Cerebellar cortex (tissue), 1 donor: Measurements from ENCODE around the gene SLC22A23.
A peak's percentile ranks its signal among the peaks of the same experiment; 100 is the strongest.

Source experiments
- DNase-seq: peaks from one replicate; pipeline ENCODE4 v3.0.0-alpha.2; 2015; ENCODE audit warnings: low spot score

The SLC22A23 gene

DNA sequence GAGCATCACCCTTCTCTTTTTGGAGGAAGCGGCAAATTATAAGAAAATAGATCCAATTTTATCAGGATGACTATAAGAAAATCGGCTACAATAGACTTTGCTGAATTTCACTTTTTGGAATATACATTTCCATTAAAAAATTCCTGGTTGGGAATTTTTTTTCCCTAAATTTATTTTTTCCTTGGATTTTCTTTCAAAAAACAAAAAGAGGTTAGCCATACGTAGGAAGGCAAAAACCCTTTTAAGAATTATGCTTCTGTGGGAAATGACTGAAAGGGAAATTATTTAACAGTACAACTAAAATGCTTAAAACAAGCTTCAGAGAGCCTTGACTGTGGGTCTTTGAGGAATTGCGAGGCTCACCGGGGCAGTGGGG, 86.9 kb downstream of the SLC22A23 start:
- DNase-seq, result no peak

DNA sequence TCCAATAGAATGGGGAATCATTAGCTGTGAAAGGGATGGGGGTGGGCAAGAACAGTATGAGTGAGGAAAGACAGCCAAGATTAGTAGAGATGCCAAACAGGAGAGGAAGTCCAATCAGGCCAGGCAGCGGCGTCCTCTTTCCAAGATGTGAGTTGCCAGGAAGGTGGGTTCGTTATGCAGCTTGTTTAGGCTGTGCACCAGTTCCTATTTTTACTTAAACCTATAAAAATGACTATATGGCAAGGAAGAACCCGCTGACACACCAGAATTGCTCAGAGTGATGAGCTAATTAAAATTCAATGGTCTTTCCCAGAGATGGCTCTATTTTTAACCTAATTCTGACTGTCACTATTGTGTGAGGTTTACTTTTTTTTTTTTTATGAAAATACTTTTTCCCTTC, 88.2 kb downstream of the SLC22A23 start:
- no peak for DNase-seq

GRCh38 chr6:3367630-3368029, 89.2 kb downstream of the SLC22A23 start:
- DNase-seq, result no peak

- no peak for DNase-seq
These were observed 90.0 kb downstream of the SLC22A23 start for GRCh38 chr6:3366596-3367413.

DNA sequence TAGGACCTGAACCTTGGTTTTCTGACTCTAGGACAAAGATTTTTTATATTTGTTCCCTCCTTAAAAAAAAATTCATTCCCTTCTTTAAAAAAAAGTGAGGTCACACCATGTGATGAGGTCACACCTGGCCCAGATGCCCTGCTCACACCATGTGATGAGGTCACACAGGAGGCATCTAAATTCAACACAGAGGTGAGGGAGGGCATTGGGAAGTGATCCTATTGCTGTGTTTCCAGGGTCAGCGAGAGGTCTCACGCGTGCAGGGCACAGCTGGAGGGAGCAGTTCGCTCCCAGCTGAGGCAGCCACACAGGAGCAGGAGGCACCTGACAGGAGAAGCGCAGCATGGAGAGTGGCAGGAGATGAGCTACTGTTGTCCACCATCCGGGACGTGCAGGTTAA, 92.5 kb downstream of the SLC22A23 start:
- no peak for DNase-seq

DNA sequence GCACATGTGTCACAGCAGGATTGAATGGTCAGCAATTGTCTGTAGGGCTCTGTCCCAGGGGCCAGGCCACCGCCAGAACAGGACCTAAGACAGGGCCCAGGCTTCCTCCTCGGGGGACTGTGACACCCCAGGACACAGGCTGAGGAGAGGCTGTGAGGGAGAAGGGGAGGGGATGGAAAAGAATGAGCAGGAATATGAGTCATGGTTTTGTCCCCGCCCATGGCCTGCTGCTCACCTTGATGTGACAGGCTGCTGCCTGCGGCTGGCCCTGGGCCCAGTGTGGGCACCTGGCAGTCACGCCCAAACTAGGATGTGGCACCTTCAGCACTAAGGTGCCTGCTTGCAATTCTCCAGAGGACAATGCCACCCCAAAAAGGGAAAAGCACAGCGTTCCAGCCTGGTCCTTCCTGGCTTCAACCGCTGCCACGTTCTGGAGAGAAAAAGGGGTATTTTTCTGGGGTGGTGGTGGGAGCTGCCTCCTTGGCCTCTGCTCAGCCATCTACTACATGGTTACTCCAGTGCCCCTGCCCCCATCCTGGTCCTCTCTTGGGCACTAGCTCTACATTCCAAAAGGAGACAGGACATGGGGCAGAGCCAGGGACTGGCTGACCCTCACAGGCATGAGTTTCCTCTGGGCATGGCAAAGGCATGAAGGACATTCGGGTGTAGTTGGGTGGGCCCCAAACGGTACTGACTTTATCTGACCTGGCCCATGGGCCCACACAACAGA, 93.4 kb downstream of the SLC22A23 start:
- no peak for DNase-seq

- DNase-seq, result no peak
These were observed 95.4 kb downstream of the SLC22A23 start for GRCh38 chr6:3361312-3362037.

DNA sequence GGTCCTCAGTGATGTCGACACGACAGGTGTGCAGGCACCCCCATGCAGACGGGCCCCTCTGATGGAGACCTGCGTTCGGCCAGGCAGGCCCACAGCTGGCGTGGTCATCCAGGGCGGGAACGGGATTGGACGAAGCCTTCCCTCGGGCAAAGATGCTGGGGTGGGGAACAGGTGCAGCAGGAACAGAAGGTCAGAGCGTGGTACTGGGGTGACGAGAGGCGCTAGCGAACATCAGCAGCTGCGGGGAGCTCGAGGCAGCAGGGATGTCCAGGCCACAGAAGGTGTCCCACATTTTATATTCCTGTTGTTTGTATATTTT, 96.2 kb downstream of the SLC22A23 start:
- no peak for DNase-seq

- no peak for DNase-seq
These were observed 96.7 kb downstream of the SLC22A23 start for GRCh38 chr6:3359973-3360726.

DNA sequence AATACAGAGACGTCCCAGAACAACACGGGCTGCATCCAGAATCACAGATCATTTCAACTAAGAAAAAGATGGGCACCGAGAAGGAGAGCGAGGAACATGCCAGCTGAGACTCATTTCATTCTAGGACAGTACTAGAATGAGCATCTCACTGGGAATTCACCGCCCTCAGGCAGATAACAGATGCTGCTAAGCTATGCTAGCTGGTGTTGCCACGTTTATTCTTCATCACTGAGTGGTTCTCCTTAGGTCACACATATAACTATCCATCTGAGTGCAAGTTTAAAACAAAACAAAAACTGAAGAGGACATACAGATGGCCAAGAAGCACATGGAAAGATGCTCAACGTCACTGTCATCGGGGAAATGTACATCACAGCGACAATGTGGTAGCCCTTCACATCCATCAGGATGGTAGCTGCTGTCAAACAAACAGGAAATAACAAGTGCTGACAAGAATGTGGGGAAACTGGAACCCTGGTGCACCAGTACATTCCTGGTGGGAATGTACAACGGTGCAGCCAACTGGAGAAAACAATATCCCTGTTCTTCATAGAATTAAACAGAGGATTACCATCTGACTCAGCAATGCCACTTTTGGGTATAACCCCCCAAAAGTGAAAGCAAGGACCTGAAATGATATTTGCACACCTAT, 97.6 kb downstream of the SLC22A23 start:
- DNase-seq, result no peak

- no peak for DNase-seq
These were observed 98.3 kb downstream of the SLC22A23 start for GRCh38 chr6:3358413-3359100.

DNA sequence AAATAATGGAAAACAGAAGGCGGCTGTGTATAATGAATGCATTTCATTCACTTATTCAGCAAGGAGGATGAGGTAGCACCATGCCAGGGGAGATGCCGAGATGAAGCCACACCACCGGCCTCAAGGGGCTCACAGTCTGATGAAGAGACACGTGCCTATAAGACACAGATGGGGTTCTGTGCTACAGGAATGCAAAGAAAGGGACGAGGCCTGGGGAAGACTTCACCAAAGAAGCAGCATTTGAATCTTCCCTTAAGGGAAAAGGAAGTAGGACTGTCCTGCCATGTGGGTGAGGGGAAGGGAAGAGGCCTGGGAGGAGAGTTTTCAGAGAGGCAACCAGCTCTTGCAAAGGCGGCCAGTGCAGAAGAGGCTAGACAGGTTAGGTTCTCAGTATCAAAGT, 99.2 kb downstream of the SLC22A23 start:
- DNase-seq, result no peak

DNA sequence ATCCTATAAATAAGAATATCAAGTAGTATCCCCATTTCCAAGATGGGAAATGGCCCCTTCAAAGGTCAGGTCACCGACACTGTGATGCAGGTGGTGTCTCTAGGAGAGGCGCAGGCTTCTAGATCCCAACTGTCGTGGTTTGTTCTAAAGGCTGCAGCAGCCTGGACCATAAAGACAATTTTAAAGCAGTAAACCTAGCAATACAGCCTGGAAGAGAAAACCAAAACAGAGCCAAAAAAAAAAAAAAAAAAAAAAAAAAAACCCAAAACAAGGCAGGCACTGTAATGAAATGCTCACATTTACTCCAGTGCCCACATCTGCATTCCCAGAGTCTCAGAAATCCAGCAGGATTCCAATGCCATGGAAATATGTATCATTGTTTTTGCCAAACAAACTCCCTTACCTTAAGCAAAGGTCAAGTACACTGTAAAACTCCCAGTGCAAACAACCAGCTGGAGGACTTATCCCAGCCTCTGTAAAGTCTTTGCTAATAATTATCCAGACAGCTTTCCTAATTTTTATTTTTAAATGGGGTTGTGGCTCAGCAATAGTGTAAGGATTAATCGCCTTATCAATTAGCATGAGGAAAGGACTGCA, 99.9 kb downstream of the SLC22A23 start:
- DNase-seq, result no peak

DNA sequence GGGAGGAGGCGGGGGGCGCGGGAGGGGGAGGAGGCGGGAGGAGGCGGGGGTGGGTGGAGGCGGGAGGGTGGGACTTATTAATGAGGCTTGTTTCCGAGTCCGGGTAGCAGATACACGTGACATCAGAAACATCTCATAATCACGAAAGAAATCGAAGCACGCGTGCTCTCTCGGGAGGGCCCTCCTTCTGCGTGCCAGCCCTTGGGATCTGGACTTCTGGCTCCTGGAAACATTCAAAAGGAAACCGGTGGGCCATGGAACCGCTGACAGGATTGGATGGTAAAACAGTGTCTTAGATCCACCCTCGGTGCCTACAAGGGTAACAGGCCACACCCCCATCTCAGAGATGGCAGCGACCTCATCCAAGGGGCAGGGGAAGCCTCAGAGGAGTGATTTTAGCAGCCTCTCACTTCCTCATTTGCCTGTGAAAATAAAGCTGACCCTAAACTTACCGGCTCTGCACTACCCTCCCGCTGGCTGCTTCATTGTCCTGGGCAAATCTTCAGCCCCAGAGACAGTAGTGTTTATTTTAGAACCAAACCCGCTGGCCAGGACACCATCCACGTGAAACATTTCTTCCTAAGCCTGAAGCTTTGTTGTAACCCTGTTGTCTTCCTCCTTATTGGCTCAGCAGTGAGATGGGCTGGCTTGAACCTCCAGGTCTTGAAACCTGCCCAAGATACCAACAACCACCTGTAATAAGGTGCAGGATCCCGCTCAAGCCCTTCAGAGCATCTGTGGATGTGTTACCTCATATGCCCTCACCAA, 100.6 kb downstream of the SLC22A23 start:
- DNase-seq, result peak; percentile 75

GRCh38 chr6:3355358-3356055, 101.3 kb downstream of the SLC22A23 start:
- DNase-seq, result peak; percentile 38

DNA sequence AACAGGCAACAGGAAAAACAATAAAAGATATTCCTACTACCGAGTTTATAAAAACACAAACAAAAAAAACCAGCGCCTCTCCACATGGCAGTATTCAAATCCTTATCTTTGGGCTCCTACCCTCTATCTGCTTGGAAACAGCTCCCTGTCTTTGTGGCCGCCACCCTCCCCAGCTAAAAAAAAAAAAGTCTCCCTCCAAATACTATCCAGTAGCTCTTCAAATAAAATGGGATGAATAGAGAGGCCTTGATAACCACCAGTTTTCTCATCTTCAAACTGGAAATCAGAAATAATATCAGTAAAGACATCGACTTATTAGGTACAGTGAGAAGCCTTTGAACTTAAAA, 101.9 kb downstream of the SLC22A23 start:
- no peak for DNase-seq

DNA sequence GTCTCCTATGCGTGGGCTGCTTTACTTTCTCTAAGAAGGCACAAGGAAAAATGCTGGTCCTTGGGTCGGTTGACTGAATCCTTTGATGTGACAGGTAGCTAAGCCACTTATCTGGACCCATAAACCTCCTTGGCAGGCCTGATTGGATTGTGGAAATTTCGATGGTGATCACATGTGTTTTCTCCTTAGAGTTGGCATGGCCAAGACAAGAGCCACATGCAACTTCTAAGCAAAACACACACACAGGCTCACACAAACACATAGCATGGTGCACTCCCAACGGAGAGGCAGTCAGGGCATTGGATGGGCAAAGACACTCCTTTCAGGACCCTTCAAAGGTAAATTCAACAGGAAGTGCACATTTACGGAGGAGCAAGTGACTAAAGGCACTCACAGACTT, 102.9 kb downstream of the SLC22A23 start:
- DNase-seq, result no peak

DNA sequence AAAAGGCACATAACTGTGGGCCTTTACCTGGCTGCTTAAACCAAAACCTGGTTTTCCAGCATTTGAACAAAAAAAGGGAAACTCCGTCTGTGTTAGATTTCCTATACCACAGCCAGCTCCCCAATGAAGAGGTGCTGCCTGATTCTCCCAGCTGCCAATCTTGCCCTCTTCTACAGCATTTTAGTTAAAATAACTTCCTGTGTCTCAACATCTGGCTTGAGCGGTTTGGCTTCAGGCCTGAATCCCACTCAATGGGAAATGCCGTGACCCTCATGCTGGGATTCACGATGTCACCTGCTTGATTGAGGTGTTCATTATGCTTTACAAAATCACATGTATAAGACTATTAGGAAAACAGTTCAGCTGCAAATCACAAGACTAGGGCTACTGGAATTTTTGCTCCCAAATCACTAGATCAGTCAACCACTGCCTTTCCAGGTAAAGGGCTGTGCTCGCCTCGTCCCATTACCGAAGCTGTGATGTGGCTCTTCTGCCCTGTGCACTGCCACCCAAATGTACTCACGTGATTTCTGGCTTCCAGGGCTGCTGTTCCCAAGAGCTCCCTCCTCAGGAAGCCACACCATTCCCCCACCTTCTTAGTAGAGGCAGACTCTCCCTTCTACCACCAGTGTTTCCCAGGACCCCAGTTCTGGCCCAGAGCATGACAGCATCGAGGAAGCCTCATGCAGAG, 103.5 kb downstream of the SLC22A23 start:
- no peak for DNase-seq

DNA sequence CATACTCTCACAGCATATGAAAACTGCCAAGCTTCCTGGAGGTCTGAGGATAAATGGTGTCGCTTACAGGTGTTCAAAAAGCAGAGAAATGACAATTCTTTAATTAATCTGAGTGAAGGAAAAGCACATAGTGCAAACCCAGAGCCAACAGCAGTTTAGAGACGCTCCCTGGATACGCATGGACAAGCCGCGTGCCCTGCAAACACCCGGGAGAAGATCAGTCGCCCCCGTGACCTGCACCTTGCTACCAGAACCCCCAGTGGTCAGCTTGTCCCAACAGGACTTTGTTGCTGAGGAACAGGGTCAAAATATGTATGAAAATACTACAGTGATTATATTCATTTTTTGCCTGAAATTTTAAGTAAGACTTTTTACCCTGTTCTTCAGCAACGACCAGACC, 104.2 kb downstream of the SLC22A23 start:
- no peak for DNase-seq
